ENCODE results near the gene GLYATL2.

DNA sequence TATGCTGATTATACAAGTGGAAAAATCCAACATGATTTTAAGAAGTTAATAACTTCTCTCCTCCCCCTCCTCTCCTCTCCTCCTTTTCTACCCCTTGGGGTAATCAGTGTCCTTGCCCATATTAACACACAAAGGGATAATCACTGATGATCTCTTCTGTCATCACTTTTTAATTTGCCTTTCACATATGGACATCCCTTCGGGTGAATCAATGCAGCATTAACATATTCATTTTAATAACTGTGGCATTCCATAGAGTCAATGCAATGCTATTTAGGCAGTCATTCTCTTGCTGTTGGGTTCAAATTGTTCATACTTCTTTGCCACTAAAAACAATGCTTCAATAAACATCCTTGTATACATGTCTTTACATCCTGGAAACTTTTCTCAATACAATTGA is 42.9 kb upstream of the GLYATL2 start:
- TF ChIP-seq YY1 (IDR thresholded peaks at IDR 0.05; ENCODE audit: extremely low read depth, insufficient replicate concordance, low read depth, low read length) (no peak), EZH2 (IDR thresholded peaks at IDR 0.05) (no peak), POLR2A (IDR thresholded peaks at IDR 0.05; ENCODE audit: borderline replicate concordance, extremely low read depth, insufficient read depth, insufficient read length) (no peak)
- TF ChIP-seq, protein P1, sequence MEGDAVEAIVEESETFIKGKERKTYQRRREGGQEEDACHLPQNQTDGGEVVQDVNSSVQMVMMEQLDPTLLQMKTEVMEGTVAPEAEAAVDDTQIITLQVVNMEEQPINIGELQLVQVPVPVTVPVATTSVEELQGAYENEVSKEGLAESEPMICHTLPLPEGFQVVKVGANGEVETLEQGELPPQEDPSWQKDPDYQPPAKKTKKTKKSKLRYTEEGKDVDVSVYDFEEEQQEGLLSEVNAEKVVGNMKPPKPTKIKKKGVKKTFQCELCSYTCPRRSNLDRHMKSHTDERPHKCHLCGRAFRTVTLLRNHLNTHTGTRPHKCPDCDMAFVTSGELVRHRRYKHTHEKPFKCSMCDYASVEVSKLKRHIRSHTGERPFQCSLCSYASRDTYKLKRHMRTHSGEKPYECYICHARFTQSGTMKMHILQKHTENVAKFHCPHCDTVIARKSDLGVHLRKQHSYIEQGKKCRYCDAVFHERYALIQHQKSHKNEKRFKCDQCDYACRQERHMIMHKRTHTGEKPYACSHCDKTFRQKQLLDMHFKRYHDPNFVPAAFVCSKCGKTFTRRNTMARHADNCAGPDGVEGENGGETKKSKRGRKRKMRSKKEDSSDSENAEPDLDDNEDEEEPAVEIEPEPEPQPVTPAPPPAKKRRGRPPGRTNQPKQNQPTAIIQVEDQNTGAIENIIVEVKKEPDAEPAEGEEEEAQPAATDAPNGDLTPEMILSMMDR (IDR thresholded peaks at IDR 0.05 in 2 of 3, conservative IDR thresholded peaks at IDR 0.05 in 1 of 3; ENCODE audit: borderline replicate concordance in 1 of 3, insufficient read depth in 1 of 3, low read depth in 2 of 3, low read length in 2 of 3): no peak
